Fibroblast of skin of scalp (primary cell): Measurements from ENCODE around the gene HELT.
A peak's percentile ranks its signal among the peaks of the same experiment; 100 is the strongest.
"Not testable (repeated sequence)": the region's sequence is repeated elsewhere in the genome, so short reads cannot be mapped to it uniquely, and the experiment has no call there.

ENCODE experiments used
- DNase-seq: peaks from one replicate; pipeline ENCODE4 v3.0.0-alpha.2; 2013

HELT gene

GRCh38 chr4:185036842-185037241, 18.6 kb downstream of the HELT start:
- no peak for DNase-seq

GRCh38 chr4:185039508-185040273, 21.4 kb downstream of the HELT start:
- peak; percentile 73 for DNase-seq

- DNase-seq, result peak; percentile 4
Measured at GRCh38 chr4:185040523-185040922, 22.2 kb downstream of the HELT start.

GRCh38 chr4:185050286-185050685, 32.0 kb downstream of the HELT start:
- DNase-seq, result not testable (repeated sequence)

GRCh38 chr4:185051283-185051682, 33.0 kb downstream of the HELT start:
- DNase-seq, result not testable (repeated sequence)

- no peak for DNase-seq
Measured at GRCh38 chr4:185053746-185054145, 35.5 kb downstream of the HELT start.

GRCh38 chr4:185054272-185054671, 36.0 kb downstream of the HELT start:
- no peak for DNase-seq

- DNase-seq, result no peak
Measured at GRCh38 chr4:185054886-185055285, 36.6 kb downstream of the HELT start.

- no peak for DNase-seq
Measured at GRCh38 chr4:185061610-185062009, 43.3 kb downstream of the HELT start.

GRCh38 chr4:185062606-185063005, 44.3 kb downstream of the HELT start:
- DNase-seq, result no peak

GRCh38 chr4:185066179-185066578, 47.9 kb downstream of the HELT start:
- DNase-seq, result no peak

GRCh38 chr4:185068837-185069236, 50.5 kb downstream of the HELT start:
- no peak for DNase-seq
